Hepatocyte (in vitro differentiated cells): Measurements from ENCODE around the gene THSD4. TPM values are rescaled to one million over a fixed set of nuclear protein-coding genes. Genes with fewer than 3 reads are reported as not detected.

Experiments
- DNase-seq: peaks from one replicate; pipeline ENCODE4 v3.0.0-alpha.2; 2016; ENCODE audit warnings: low spot score
- H2AFZ ChIP-seq: fragments of 200-600 bp; sonication (generic); 2 replicates; pipeline ENCODE4 v1.6.0; 2016; ENCODE audit warnings: antibody characterized with exemption, mild to moderate bottlenecking
- H3K27ac ChIP-seq: fragments of 200-600 bp; sonication (generic); 2 replicates; pipeline ENCODE4 v1.5.1; 2016; ENCODE audit warnings: mild to moderate bottlenecking
- H3K27me3 ChIP-seq: fragments of 200-600 bp; sonication (generic); 2 replicates; pipeline ENCODE4 v1.6.1; 2016
- H3K36me3 ChIP-seq: fragments of 200-600 bp; sonication (generic); replicated peaks from 2 replicates; pipeline ENCODE4 v1.5.1; 2016; ENCODE audit warnings: low read depth; ENCODE audit not compliant: insufficient read depth
- H3K4me1 ChIP-seq: fragments of 200-600 bp; sonication (generic); 2 replicates; pipeline ENCODE4 v1.5.1; 2016; ENCODE audit warnings: mild to moderate bottlenecking, moderate library complexity; ENCODE audit not compliant: insufficient read depth
- H3K4me2 ChIP-seq: fragments of 200-600 bp; sonication (generic); 2 replicates; pipeline ENCODE4 v1.6.0; 2016
- H3K4me3 ChIP-seq: fragments of 200-600 bp; sonication (generic); 2 replicates; pipeline ENCODE4 v1.5.1; 2016; ENCODE audit warnings: mild to moderate bottlenecking
- H3K79me2 ChIP-seq: fragments of 200-600 bp; sonication (generic); 2 replicates; pipeline ENCODE4 v1.6.0; 2017; ENCODE audit warnings: mild to moderate bottlenecking
- H3K9me2 ChIP-seq: fragments of 200-600 bp; sonication (generic); replicated peaks from 2 replicates; pipeline ENCODE4 v1.6.0; 2017; ENCODE audit warnings: mild to moderate bottlenecking; ENCODE audit not compliant: insufficient read depth
- H3K9me3 ChIP-seq: fragments of 200-600 bp; sonication (generic); 2 replicates; pipeline ENCODE4 v1.5.1; 2016; ENCODE audit warnings: low read depth, mild to moderate bottlenecking
- H4K20me1 ChIP-seq: fragments of 200-600 bp; sonication (generic); 2 replicates; pipeline ENCODE4 v1.6.0; 2016; ENCODE audit warnings: mild to moderate bottlenecking; ENCODE audit not compliant: insufficient read depth, poor library complexity, severe bottlenecking
- CTCF ChIP-seq: fragments of 200-600 bp; sonication (generic); IDR thresholded peaks from 2 replicates; pipeline ENCODE4 v1.5.1; 2016; ENCODE audit warnings: antibody characterized with exemption, mild to moderate bottlenecking; ENCODE audit not compliant: poor library complexity
- EZH2 ChIP-seq: fragments of 200-600 bp; sonication (generic); IDR thresholded peaks from 2 replicates; pipeline ENCODE4 v1.6.1; 2016; ENCODE audit warnings: antibody characterized with exemption, mild to moderate bottlenecking, borderline replicate concordance
- EZH2phosphoT487 ChIP-seq: fragments of 200-600 bp; sonication (generic); IDR thresholded peaks from one replicate; pipeline ENCODE4 v1.6.1; 2018; ENCODE audit warnings: antibody characterized with exemption, mild to moderate bottlenecking, low read depth, moderate library complexity; ENCODE audit not compliant: unreplicated experiment, severe bottlenecking
- WGBS: methylation state at CpG from one replicate; pipeline ENCODE4 v1.1.6; 2016; ENCODE audit warnings: low lambda C conversion rate; ENCODE audit errors: missing lambda C conversion rate; 5-methylcytosine and 5-hydroxymethylcytosine counted together
- polyA plus RNA-seq: library from polyadenylated mRNA; unstranded; fragments of >200 nt; fragmentation: Nextera tagmentation; extraction: Ambion mirVana; gene quantifications from 2 replicates; pipeline ENCODE4 v1.2.1, GENCODE V29; 2016
- total RNA-seq: library from RNA; depleted of rRNA; stranded (reverse); fragments of >200 nt; gene quantifications from 2 replicates; pipeline ENCODE4 v1.2.3, GENCODE V29; 2014

THSD4 gene
- total and polyA plus RNA-seq, 2 experiments from 2014 or later: 4.3 to 7.0 TPM

GRCh38 chr15:71273731-71274447 lies 158.6 kb downstream of the THSD4 start:
- Histone ChIP-seq H4K20me1 (no peaks in the 10 kb centered on the region), H3K9me3 (no peaks in the 10 kb centered on the region), H3K4me1 (peaks cover 39% of the 10 kb centered on the region), H2AFZ (no peak overlapping the region), H3K79me2 (no peaks in the 10 kb centered on the region), H3K4me2 (no peak overlapping the region), H3K27me3 (no peaks in the 10 kb centered on the region), H3K27ac (peak overlapping the region; percentile 49), H3K9me2 (no peaks in the 10 kb centered on the region), H3K36me3 (no peaks in the 10 kb centered on the region), H3K4me3 (no peak overlapping the region)
- 93% methylated on average over 3 of the region's 3 CpGs for WGBS
- TF ChIP-seq EZH2: no peak
- TF ChIP-seq EZH2phosphoT487: no peak
- TF ChIP-seq CTCF: no peak
- peak; percentile 54 for DNase-seq

- no peaks in the 10 kb centered on the region for H3K27me3 ChIP-seq
- WGBS: 96% methylated on average over 1 of the region's 1 CpG
- no peaks in the 10 kb centered on the region for H3K9me2 ChIP-seq
- H2AFZ ChIP-seq: no peak overlapping the region
- DNase-seq: no peak
- peak overlapping the region; percentile 68 for H3K27ac ChIP-seq
- H3K4me1 ChIP-seq: peaks cover 39% of the 10 kb centered on the region
- H3K79me2 ChIP-seq: no peaks in the 10 kb centered on the region
- no peaks in the 10 kb centered on the region for H3K36me3 ChIP-seq
- TF ChIP-seq EZH2phosphoT487 (no peak), CTCF (no peak), EZH2 (no peak)
- no peak overlapping the region for H3K4me3 ChIP-seq
- no peak overlapping the region for H3K4me2 ChIP-seq
- no peaks in the 10 kb centered on the region for H4K20me1 ChIP-seq
- H3K9me3 ChIP-seq: no peaks in the 10 kb centered on the region
Measured at GRCh38 chr15:71274448-71274798, 159.2 kb downstream of the THSD4 start.

GRCh38 chr15:71275098-71275497 lies 159.8 kb downstream of the THSD4 start:
- no peaks in the 10 kb centered on the region for H3K9me2 ChIP-seq
- no peaks in the 10 kb centered on the region for H3K36me3 ChIP-seq
- H3K27me3 ChIP-seq: no peaks in the 10 kb centered on the region
- H2AFZ ChIP-seq: no peak overlapping the region
- no peaks in the 10 kb centered on the region for H4K20me1 ChIP-seq
- H3K79me2 ChIP-seq: no peaks in the 10 kb centered on the region
- H3K4me2 ChIP-seq: peak overlapping the region; percentile 4
- H3K4me1 ChIP-seq: peaks cover 39% of the 10 kb centered on the region
- H3K27ac ChIP-seq: peak overlapping the region; percentile 68
- 45% methylated on average over 3 of the region's 3 CpGs for WGBS
- TF ChIP-seq CTCF: no peak
- no peak for TF ChIP-seq EZH2phosphoT487
- TF ChIP-seq EZH2: no peak
- no peaks in the 10 kb centered on the region for H3K9me3 ChIP-seq
- H3K4me3 ChIP-seq: no peak overlapping the region
- no peak for DNase-seq
